Right cardiac atrium (tissue), 5 donors: ENCODE results near the gene ASPN. TPM values are rescaled to one million over a fixed set of nuclear protein-coding genes. Genes with fewer than 3 reads are reported as not detected.

ENCODE experiments used
- ATAC-seq, 2 donors: fragments of 200-7000 bp; cut with Tn5 transposase; one replicate each; pipeline versions ENCODE4 v1.8.0 to v1.9.1; 2020; ENCODE audit warnings: moderate library complexity in 2 of 2, mild to moderate bottlenecking in 1 of 2
- DNase-seq, 3 donors: peaks; one replicate each; pipeline ENCODE4 v3.0.0-alpha.2; 2020
- H3K27ac ChIP-seq: one replicate; pipeline ENCODE4 v1.5.1; 2013; ENCODE audit warnings: mild to moderate bottlenecking, low read length, control low read depth, moderate library complexity
- H3K27me3 ChIP-seq: one replicate; pipeline ENCODE4 v1.6.1; 2013; ENCODE audit not compliant: control insufficient read depth, insufficient read depth
- H3K4me1 ChIP-seq: one replicate; pipeline ENCODE4 v1.6.1; 2013; ENCODE audit warnings: low read length; ENCODE audit not compliant: control insufficient read depth, insufficient read depth
- H3K4me3 ChIP-seq: one replicate; pipeline ENCODE4 v1.5.1; 2013; ENCODE audit warnings: low read length, control low read depth
- H3K9me3 ChIP-seq: one replicate; pipeline ENCODE4 v1.6.1; 2013; ENCODE audit warnings: low read length; ENCODE audit not compliant: control insufficient read depth
- WGBS: extraction: QIAGEN DNeasy Blood & Tissue Kit; methylation state at CpG from one replicate; pipeline ENCODE4 v1.1.7; 2013; 5-methylcytosine and 5-hydroxymethylcytosine counted together
- intact Hi-C, 4 donors: fragments of 100-400 bp; cut with DNase I; formaldehyde crosslinking; loops; one replicate each; pipeline versions ENCODE4 v1.11.0 to v1.14.0; 2022 to 2023
- polyA plus RNA-seq: library from polyadenylated mRNA; stranded (reverse); fragments of 200-250 nt; gene quantifications from one replicate; pipeline ENCODE4 v1.2.3, GENCODE V29; 2013
- total RNA-seq, 4 donors: library from RNA; stranded (reverse); fragmentation: NEBNext Ultra II Directional; extraction: Animal tissue kit (Norgen Biotek cat#: 25700); gene quantifications; one replicate each; pipeline ENCODE4 v1.2.1, GENCODE V29; 2021
- donor health status: healthy with polysubstance abuse.
- donor health status: DM: no; HTN: yes; CAD: no.
- donor health status: DM: no; HTN: no; CAD: no.
- donor health status: DM: no; HTN: yes; CAD: no; lungs with severe emphysema.
- donor health status: DM: yes; HTN: yes; CAD: no.

ASPN gene
- total and polyA plus RNA-seq, 5 donors, result 7.0 to 18.8 (median 9.8) TPM

GRCh38 chr9:92517046-92517445 is 34.7 kb upstream of the ASPN start:
- ATAC-seq (no peak), DNase-seq (no peak)
- H3K4me3 ChIP-seq, result no peak overlapping the region
- intact Hi-C loops, result no loop called here
- no peaks in the 10 kb centered on the region for H3K9me3 ChIP-seq
- no peaks in the 10 kb centered on the region for H3K4me1 ChIP-seq
- no peaks in the 10 kb centered on the region for H3K27me3 ChIP-seq
- H3K27ac ChIP-seq, result no peak overlapping the region
- 82% methylated on average over 3 of the region's 3 CpGs for WGBS

GRCh38 chr9:92516521-92516920 is 34.2 kb upstream of the ASPN start:
- no peaks in the 10 kb centered on the region for H3K27me3 ChIP-seq
- no peaks in the 10 kb centered on the region for H3K9me3 ChIP-seq
- intact Hi-C loops, result no loop called here
- WGBS, result 95% methylated on average over 1 of the region's 1 CpG
- DNase-seq, result no peak
- no peak for ATAC-seq
- H3K4me3 ChIP-seq, result no peak overlapping the region
- H3K4me1 ChIP-seq, result no peaks in the 10 kb centered on the region
- no peak overlapping the region for H3K27ac ChIP-seq

- Histone ChIP-seq H3K4me3 (no peak overlapping the region), H3K4me1 (no peaks in the 10 kb centered on the region), H3K27ac (no peak overlapping the region), H3K9me3 (no peaks in the 10 kb centered on the region), H3K27me3 (no peaks in the 10 kb centered on the region)
- no peak for ATAC-seq
- WGBS, result 82% methylated on average over 10 of the region's 10 CpGs
- intact Hi-C loops, result no loop called here
- no peak for DNase-seq
Observed at GRCh38 chr9:92514635-92515034, 32.3 kb upstream of the ASPN start.

- 46% methylated on average over 3 of the region's 3 CpGs for WGBS
- Histone ChIP-seq H3K27ac (no peak overlapping the region), H3K27me3 (no peaks in the 10 kb centered on the region), H3K4me3 (no peak overlapping the region), H3K4me1 (no peaks in the 10 kb centered on the region), H3K9me3 (no peaks in the 10 kb centered on the region)
- intact Hi-C loops, result no loop called here
- ATAC-seq (peak in 1 of 2 donors; percentile 57), DNase-seq (no peak)
Observed at GRCh38 chr9:92513349-92513748, 31.0 kb upstream of the ASPN start.

GRCh38 chr9:92512622-92513021 is 30.3 kb upstream of the ASPN start:
- intact Hi-C loops, result no loop called here
- H3K9me3 ChIP-seq, result no peaks in the 10 kb centered on the region
- no peaks in the 10 kb centered on the region for H3K27me3 ChIP-seq
- no peak overlapping the region for H3K27ac ChIP-seq
- no peak overlapping the region for H3K4me3 ChIP-seq
- no peak for DNase-seq
- no peaks in the 10 kb centered on the region for H3K4me1 ChIP-seq
- 90% methylated on average over 3 of the region's 3 CpGs for WGBS
- no peak for ATAC-seq

- no peak for ATAC-seq
- no peak for DNase-seq
- H3K4me1 ChIP-seq, result no peaks in the 10 kb centered on the region
- H3K4me3 ChIP-seq, result no peak overlapping the region
- H3K27me3 ChIP-seq, result no peaks in the 10 kb centered on the region
- H3K9me3 ChIP-seq, result no peaks in the 10 kb centered on the region
- no peak overlapping the region for H3K27ac ChIP-seq
- intact Hi-C loops, result no loop called here
Observed at GRCh38 chr9:92510747-92511146, 28.4 kb upstream of the ASPN start.

GRCh38 chr9:92509050-92509449 is 26.7 kb upstream of the ASPN start:
- intact Hi-C loops, result no loop called here
- WGBS, result 93% methylated on average over 5 of the region's 5 CpGs
- no peak for DNase-seq
- peaks cover 4% of the 10 kb centered on the region for H3K4me1 ChIP-seq
- H3K4me3 ChIP-seq, result no peak overlapping the region
- no peaks in the 10 kb centered on the region for H3K27me3 ChIP-seq
- H3K27ac ChIP-seq, result no peak overlapping the region
- H3K9me3 ChIP-seq, result no peaks in the 10 kb centered on the region
- no peak for ATAC-seq

- Histone ChIP-seq H3K4me3 (no peak overlapping the region), H3K9me3 (no peaks in the 10 kb centered on the region), H3K27ac (no peak overlapping the region), H3K27me3 (no peaks in the 10 kb centered on the region), H3K4me1 (peaks cover 6% of the 10 kb centered on the region)
- intact Hi-C loops, result no loop called here
- peak in 2 of 3 donors; percentile 66 to 69 for DNase-seq
- peak in 1 of 2 donors; percentile 6 for ATAC-seq
- WGBS, result 25% methylated on average over 10 of the region's 10 CpGs
Observed at GRCh38 chr9:92508018-92508820, 25.9 kb upstream of the ASPN start.

- H3K27ac ChIP-seq, result no peak overlapping the region
- H3K27me3 ChIP-seq, result no peaks in the 10 kb centered on the region
- H3K4me3 ChIP-seq, result no peak overlapping the region
- no peaks in the 10 kb centered on the region for H3K9me3 ChIP-seq
- intact Hi-C loops, result no loop called here
- WGBS, result 57% methylated on average over 4 of the region's 4 CpGs
- H3K4me1 ChIP-seq, result peaks cover 6% of the 10 kb centered on the region
- DNase-seq (no peak), ATAC-seq (no peak)
Observed at GRCh38 chr9:92507496-92507895, 25.2 kb upstream of the ASPN start.

- WGBS, result 88% methylated on average over 2 of the region's 2 CpGs
Observed at GRCh38 chr9:92507005-92507404, 24.7 kb upstream of the ASPN start.

GRCh38 chr9:92506184-92506857 is 24.0 kb upstream of the ASPN start:
- intact Hi-C loops, result no loop called here
- Histone ChIP-seq H3K4me3 (no peak overlapping the region), H3K4me1 (peaks cover 9% of the 10 kb centered on the region), H3K27me3 (no peaks in the 10 kb centered on the region), H3K27ac (peak overlapping the region; percentile 82), H3K9me3 (no peaks in the 10 kb centered on the region)
- peak; percentile 44 to 68 (median 53) for DNase-seq
- peak; percentile 66 to 81 for ATAC-seq
- 59% methylated on average over 3 of the region's 3 CpGs for WGBS

More at GRCh38 chr9:92507005-92507404, 24.7 kb upstream of the ASPN start:
- no peaks in the 10 kb centered on the region for H3K9me3 ChIP-seq
- intact Hi-C loops, result no loop called here
- H3K4me1 ChIP-seq, result peaks cover 8% of the 10 kb centered on the region
- no peaks in the 10 kb centered on the region for H3K27me3 ChIP-seq
- ATAC-seq (no peak), DNase-seq (no peak)
- H3K27ac ChIP-seq, result peak overlapping the region; percentile 64
- H3K4me3 ChIP-seq, result no peak overlapping the region
